ENCODE results near the gene EVA1B.

- TF ChIP-seq CTCF (IDR thresholded peaks at IDR 0.05): no peak
- TF ChIP-seq EZH2 (IDR thresholded peaks at IDR 0.05): no peak
Measured at GRCh38 chr1:36300526-36300925, 22.9 kb downstream of the EVA1B start.
